Measurements from ENCODE around the gene VAMP1.
A peak's percentile ranks its signal among the peaks of the same experiment; 100 is the strongest.
"Not testable (repeated sequence)": the region's sequence is repeated elsewhere in the genome, so short reads cannot be mapped to it uniquely, and the experiment has no call there.

VAMP1 gene

DNA sequence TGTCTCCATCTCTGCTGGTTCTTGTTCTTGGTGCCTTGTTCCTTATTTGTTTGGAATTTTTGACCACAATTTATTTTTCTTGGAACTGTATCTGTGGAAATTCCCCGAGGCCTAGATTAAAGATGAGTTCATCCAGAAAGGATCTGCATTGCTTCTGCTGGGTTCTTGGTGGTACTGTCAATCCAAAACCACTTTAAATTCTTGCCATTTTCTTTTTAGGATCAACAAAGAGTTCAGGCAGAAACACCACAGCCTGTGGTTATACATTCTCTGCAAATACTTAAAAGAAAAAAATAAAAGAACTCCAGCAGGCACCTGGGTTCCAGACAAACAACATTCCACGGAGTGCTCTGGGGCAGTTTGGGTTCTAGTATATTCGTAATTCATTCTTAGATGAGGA is 6.0 kb upstream of the VAMP1 start:
- no peak overlapping the region for H3K9ac ChIP-seq
- H3K36me3 ChIP-seq (ENCODE audit: control insufficient read depth, insufficient read depth, low read length), result no peaks in the 10 kb centered on the region
- no peaks in the 10 kb centered on the region for H3K4me1 ChIP-seq
- H2AFZ ChIP-seq, result no peak overlapping the region
- no peak overlapping the region for H3K4me3 ChIP-seq (ENCODE audit: low read depth, low read length)
- no peaks in the 10 kb centered on the region for H3K79me2 ChIP-seq
- H3K27me3 ChIP-seq (ENCODE audit: control insufficient read depth, insufficient read depth, low read length), result no peaks in the 10 kb centered on the region
- no peak overlapping the region for H3K27ac ChIP-seq
- no peaks in the 10 kb centered on the region for H3K9me3 ChIP-seq (ENCODE audit: control insufficient read depth, low read length)
- no peak overlapping the region for H3K4me2 ChIP-seq (ENCODE audit: low read length)
- TF ChIP-seq, protein P1, sequence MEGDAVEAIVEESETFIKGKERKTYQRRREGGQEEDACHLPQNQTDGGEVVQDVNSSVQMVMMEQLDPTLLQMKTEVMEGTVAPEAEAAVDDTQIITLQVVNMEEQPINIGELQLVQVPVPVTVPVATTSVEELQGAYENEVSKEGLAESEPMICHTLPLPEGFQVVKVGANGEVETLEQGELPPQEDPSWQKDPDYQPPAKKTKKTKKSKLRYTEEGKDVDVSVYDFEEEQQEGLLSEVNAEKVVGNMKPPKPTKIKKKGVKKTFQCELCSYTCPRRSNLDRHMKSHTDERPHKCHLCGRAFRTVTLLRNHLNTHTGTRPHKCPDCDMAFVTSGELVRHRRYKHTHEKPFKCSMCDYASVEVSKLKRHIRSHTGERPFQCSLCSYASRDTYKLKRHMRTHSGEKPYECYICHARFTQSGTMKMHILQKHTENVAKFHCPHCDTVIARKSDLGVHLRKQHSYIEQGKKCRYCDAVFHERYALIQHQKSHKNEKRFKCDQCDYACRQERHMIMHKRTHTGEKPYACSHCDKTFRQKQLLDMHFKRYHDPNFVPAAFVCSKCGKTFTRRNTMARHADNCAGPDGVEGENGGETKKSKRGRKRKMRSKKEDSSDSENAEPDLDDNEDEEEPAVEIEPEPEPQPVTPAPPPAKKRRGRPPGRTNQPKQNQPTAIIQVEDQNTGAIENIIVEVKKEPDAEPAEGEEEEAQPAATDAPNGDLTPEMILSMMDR (IDR thresholded peaks at IDR 0.05), result no peak

DNA sequence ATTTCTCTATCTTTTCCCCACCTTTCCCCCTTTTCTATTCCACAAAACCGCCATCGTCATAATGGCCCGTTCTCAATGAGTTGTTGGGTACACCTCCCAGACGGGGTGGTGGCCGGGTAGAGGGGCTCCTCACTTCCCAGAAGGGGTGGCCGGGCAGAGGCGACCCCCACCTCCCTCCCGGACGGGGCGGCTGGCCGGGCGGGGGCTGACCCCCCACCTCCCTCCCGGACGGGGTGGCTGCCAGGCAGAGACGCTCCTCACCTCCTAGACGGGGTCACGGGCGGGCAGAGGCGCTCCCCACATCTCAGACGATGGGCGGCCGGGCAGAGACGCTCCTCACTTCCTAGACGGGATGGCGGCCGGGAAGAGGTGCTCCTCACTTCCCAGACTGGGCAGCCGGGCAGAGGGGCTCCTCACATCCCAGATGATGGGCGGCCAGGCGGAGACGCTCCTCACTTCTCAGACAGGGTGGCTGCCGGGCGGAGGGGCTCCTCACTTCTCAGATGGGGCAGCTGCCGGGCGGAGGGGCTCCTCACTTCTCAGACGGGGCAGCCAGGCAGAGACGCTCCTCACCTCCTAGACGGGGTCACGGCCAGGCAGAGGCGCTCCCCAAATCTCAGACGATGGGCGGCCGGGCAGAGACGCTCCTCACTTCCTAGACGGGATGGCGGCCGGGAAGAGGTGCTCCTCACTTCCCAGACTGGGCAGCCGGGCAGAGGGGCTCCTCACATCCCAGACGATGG is 4.9 kb upstream of the VAMP1 start:
- H3K27me3 ChIP-seq (ENCODE audit: control insufficient read depth, insufficient read depth, low read length); H3K9ac ChIP-seq; H3K4me2 ChIP-seq (ENCODE audit: low read length); H3K9me3 ChIP-seq (ENCODE audit: control insufficient read depth, low read length); H3K4me1 ChIP-seq; H3K4me3 ChIP-seq (ENCODE audit: low read depth, low read length); H3K79me2 ChIP-seq; H3K36me3 ChIP-seq (ENCODE audit: control insufficient read depth, insufficient read depth, low read length); H2AFZ ChIP-seq; H3K27ac ChIP-seq: not testable (repeated sequence)

DNA sequence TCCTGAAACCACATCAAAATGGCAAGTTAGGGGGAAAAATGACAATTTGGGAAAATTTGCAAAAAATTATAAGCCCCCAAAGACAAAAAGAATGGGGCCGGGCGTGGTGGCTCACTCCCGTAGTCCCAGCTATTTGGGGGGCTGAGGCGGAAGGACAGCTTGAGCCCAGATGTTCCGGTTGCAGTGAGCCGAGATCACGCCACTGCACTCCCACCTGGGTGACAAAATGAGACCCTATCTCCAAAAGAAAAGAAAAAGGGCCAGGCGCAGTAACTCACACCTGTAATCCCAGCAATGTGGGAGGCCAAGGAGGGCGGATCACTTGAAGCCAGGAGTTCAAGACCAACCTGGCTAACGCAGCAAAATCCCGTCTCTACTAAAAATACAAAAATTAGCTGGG is 2.0 kb upstream of the VAMP1 start:
- Histone ChIP-seq H3K36me3 (ENCODE audit: control insufficient read depth, insufficient read depth, low read length) (no peaks in the 10 kb centered on the region), H3K79me2 (no peaks in the 10 kb centered on the region), H3K4me1 (peaks cover 13% of the 10 kb centered on the region), H3K9ac (no peak overlapping the region), H3K4me2 (ENCODE audit: low read length) (no peak overlapping the region), H2AFZ (no peak overlapping the region), H3K4me3 (ENCODE audit: low read depth, low read length) (no peak overlapping the region), H3K27ac (no peak overlapping the region), H3K27me3 (ENCODE audit: control insufficient read depth, insufficient read depth, low read length) (no peaks in the 10 kb centered on the region), H3K9me3 (ENCODE audit: control insufficient read depth, low read length) (no peaks in the 10 kb centered on the region)
- TF ChIP-seq, protein P1 (IDR thresholded peaks at IDR 0.05), result no peak

DNA sequence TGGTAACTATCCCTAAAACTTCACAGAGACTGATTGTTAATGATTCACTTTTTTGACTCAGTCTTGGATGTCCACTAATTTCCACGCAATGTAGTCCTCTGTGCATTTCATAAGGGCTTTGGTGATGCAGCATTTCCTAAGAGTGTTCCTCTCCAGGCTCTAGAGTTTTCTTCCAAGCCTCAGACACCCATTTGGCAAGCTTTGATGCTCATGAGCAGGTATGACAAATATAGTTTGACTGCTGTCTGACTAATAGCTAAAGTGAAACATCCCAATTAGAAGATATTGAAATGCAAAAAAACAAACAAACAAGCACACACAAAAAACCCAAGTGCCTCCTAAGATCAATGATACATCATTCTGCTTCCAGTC is 1.5 kb upstream of the VAMP1 start:
- no peak overlapping the region for H3K4me2 ChIP-seq (ENCODE audit: low read length)
- no peak overlapping the region for H3K9ac ChIP-seq
- no peaks in the 10 kb centered on the region for H3K9me3 ChIP-seq (ENCODE audit: control insufficient read depth, low read length)
- no peak overlapping the region for H3K4me3 ChIP-seq (ENCODE audit: low read depth, low read length)
- no peaks in the 10 kb centered on the region for H3K36me3 ChIP-seq (ENCODE audit: control insufficient read depth, insufficient read depth, low read length)
- no peaks in the 10 kb centered on the region for H3K27me3 ChIP-seq (ENCODE audit: control insufficient read depth, insufficient read depth, low read length)
- no peak overlapping the region for H2AFZ ChIP-seq
- no peak overlapping the region for H3K27ac ChIP-seq
- peaks cover 13% of the 10 kb centered on the region for H3K4me1 ChIP-seq
- TF ChIP-seq, protein P1 (IDR thresholded peaks at IDR 0.05), result no peak
- H3K79me2 ChIP-seq, result no peaks in the 10 kb centered on the region

DNA sequence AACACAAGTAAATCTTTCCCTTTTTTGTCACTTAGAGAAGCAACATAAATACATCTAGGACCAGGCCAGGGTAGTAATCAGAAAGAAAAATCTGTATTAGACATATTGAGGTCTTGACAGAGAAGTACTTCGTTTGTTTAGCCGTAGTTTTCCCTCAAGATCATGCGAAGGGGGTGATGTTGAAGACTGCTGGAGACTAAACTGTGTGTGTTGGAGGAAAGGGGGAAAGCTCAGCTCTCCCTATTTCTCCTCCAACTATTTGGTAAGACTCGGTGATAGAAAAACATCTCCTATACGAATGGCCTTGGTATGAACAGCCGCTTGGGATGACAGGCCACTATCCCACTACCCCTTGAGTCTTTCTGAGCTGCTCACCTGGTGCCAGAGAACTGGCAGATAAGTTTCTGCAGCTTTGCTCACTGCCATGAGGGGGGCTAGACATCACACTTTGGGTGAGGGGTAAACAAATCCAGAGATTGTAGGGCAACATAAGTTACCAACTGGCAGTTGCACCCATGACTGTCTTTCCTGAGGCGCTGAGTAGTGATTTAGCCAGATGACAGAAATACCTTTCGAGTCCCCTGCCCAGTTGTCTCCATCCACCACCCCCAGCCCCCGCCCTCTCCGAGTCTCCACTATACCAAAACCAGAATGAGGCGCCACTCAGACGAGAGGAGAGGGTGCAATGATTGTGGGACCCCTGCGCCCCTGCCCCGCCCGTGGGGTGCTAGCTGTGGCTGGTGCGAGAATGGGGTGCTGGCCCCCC is 685 bp downstream of the VAMP1 start:
- peak overlapping the region; percentile 97 for H3K4me2 ChIP-seq (ENCODE audit: low read length)
- H3K4me1 ChIP-seq, result peaks cover 13% of the 10 kb centered on the region
- peak overlapping the region; percentile 13 for H3K9ac ChIP-seq
- H3K79me2 ChIP-seq, result no peaks in the 10 kb centered on the region
- no peaks in the 10 kb centered on the region for H3K36me3 ChIP-seq (ENCODE audit: control insufficient read depth, insufficient read depth, low read length)
- no peaks in the 10 kb centered on the region for H3K9me3 ChIP-seq (ENCODE audit: control insufficient read depth, low read length)
- peak overlapping the region; percentile 93 for H2AFZ ChIP-seq
- peak overlapping the region; percentile 88 for H3K4me3 ChIP-seq (ENCODE audit: low read depth, low read length)
- H3K27me3 ChIP-seq (ENCODE audit: control insufficient read depth, insufficient read depth, low read length), result no peaks in the 10 kb centered on the region
- peak overlapping the region; percentile 83 for H3K27ac ChIP-seq
- TF ChIP-seq, protein P1 (IDR thresholded peaks at IDR 0.05), result no peak

Measured in parathyroid adenoma (tissue), 2 donors.